Activated naive CD4-positive, alpha-beta T cell treated with anti-CD3 and anti-CD28 coated beads, Interleukin-2, amount 50 U/mL, for 16 hours (primary cell): ENCODE results near the gene KRAS.

ENCODE experiments used
- DNase-seq: peaks from one replicate; pipeline ENCODE4 v3.0.0-alpha.2; 2020

The KRAS gene

GRCh38 chr12:25254271-25254880 is 3.6 kb upstream of the KRAS start:
- DNase-seq, result no peak

- DNase-seq, result no peak
Observed at GRCh38 chr12:25253371-25254068, 2.8 kb upstream of the KRAS start.

GRCh38 chr12:25252946-25253345 is 2.2 kb upstream of the KRAS start:
- no peak for DNase-seq

- no peak for DNase-seq
Observed at GRCh38 chr12:25251769-25252168, 1.0 kb upstream of the KRAS start.

- DNase-seq, result peak; percentile 46
Observed at GRCh38 chr12:25249931-25250738, 594 bp downstream of the KRAS start.

GRCh38 chr12:25248732-25249131 is 2.0 kb downstream of the KRAS start:
- DNase-seq, result no peak

- no peak for DNase-seq
Observed at GRCh38 chr12:25248137-25248536, 2.6 kb downstream of the KRAS start.

GRCh38 chr12:25245491-25245890 is 5.2 kb downstream of the KRAS start:
- DNase-seq, result no peak

GRCh38 chr12:25243680-25243990 is 7.1 kb downstream of the KRAS start:
- DNase-seq, result no peak

GRCh38 chr12:25242981-25243679 is 7.6 kb downstream of the KRAS start:
- no peak for DNase-seq

GRCh38 chr12:25241167-25242020 is 9.3 kb downstream of the KRAS start:
- no peak for DNase-seq

GRCh38 chr12:25236626-25237025 is 14.1 kb downstream of the KRAS start:
- DNase-seq, result no peak

- DNase-seq, result no peak
Observed at GRCh38 chr12:25236190-25236589, 14.5 kb downstream of the KRAS start.

GRCh38 chr12:25213338-25213737 is 37.4 kb downstream of the KRAS start:
- no peak for DNase-seq

- no peak for DNase-seq
Observed at GRCh38 chr12:25208554-25208953, 42.2 kb downstream of the KRAS start.

GRCh38 chr12:25207846-25208245 is 42.9 kb downstream of the KRAS start:
- no peak for DNase-seq

GRCh38 chr12:25207411-25207810 is 43.3 kb downstream of the KRAS start:
- no peak for DNase-seq

GRCh38 chr12:25202137-25202536 is 48.6 kb downstream of the KRAS start:
- DNase-seq, result no peak

- no peak for DNase-seq
Observed at GRCh38 chr12:25200703-25201102, 50.0 kb downstream of the KRAS start.

- DNase-seq, result no peak
Observed at GRCh38 chr12:25197608-25198007, 53.1 kb downstream of the KRAS start.

GRCh38 chr12:25195056-25195971 is 55.4 kb downstream of the KRAS start, which contains the start of the genes DNAI7 and ETFRF1:
Gene DNAI7, minus strand, starts transcription at chr12:25195160. Its CDS starts 82 bp downstream, at chr12:25195078.
Gene ETFRF1, plus strand, starts transcription at chr12:25195237. Its CDS starts 8,720 bp downstream, at chr12:25203957.
- DNase-seq, result peak; percentile 95
